NCI-H1694 treated with DMSO at 0.1 percent for 48 hours (cell line): Measurements from ENCODE around the gene ZNF787.
A peak's percentile ranks its signal among the peaks of the same experiment; 100 is the strongest.

Source experiments
- DNase-seq: peaks from one replicate; lab custom pipeline; 2025; lab: John Stamatoyannopoulos, UW

The ZNF787 gene

GRCh38 chr19:56142897-56143434 is 21.9 kb upstream of the ZNF787 start:
- DNase-seq: no peak

GRCh38 chr19:56142087-56142787 is 21.1 kb upstream of the ZNF787 start:
- no peak for DNase-seq

GRCh38 chr19:56141417-56141993 is 20.4 kb upstream of the ZNF787 start:
- DNase-seq: no peak

GRCh38 chr19:56140583-56141416 is 19.7 kb upstream of the ZNF787 start, which contains the start of gene ZNF444:
ZNF444 (plus strand) TSS chr19:56141287; CDS start chr19:56146912, 5,625 bp downstream.
- DNase-seq: peak; percentile 99

GRCh38 chr19:56139847-56140582 is 18.9 kb upstream of the ZNF787 start:
- DNase-seq: no peak

GRCh38 chr19:56138069-56138468 is 17.0 kb upstream of the ZNF787 start:
- no peak for DNase-seq

GRCh38 chr19:56137405-56137804 is 16.3 kb upstream of the ZNF787 start:
- DNase-seq: no peak

- DNase-seq: no peak
Measured at GRCh38 chr19:56136362-56136761, 15.3 kb upstream of the ZNF787 start.

GRCh38 chr19:56134654-56134921 is 13.5 kb upstream of the ZNF787 start:
- DNase-seq: no peak

- DNase-seq: no peak
Measured at GRCh38 chr19:56133858-56134653, 13.0 kb upstream of the ZNF787 start.

GRCh38 chr19:56132316-56132822 is 11.3 kb upstream of the ZNF787 start:
- no peak for DNase-seq

- DNase-seq: no peak
Measured at GRCh38 chr19:56131651-56132050, 10.6 kb upstream of the ZNF787 start.

GRCh38 chr19:56130006-56130405 is 8.9 kb upstream of the ZNF787 start:
- no peak for DNase-seq

- no peak for DNase-seq
Measured at GRCh38 chr19:56126983-56127780, 6.1 kb upstream of the ZNF787 start.

GRCh38 chr19:56125806-56126590 is 4.9 kb upstream of the ZNF787 start:
- no peak for DNase-seq

GRCh38 chr19:56124578-56124977 is 3.5 kb upstream of the ZNF787 start:
- no peak for DNase-seq

GRCh38 chr19:56123266-56123891 is 2.3 kb upstream of the ZNF787 start:
- DNase-seq: no peak

- DNase-seq: peak; percentile 46
Measured at GRCh38 chr19:56120371-56121179, 520 bp downstream of the ZNF787 start.
